ENCODE results near the gene KRTAP12-1. TPM values are rescaled to one million over a fixed set of nuclear protein-coding genes. Genes with fewer than 3 reads are reported as not detected.
A peak's percentile ranks its signal among the peaks of the same experiment; 100 is the strongest.

Gene KRTAP12-1
- total RNA-seq, 4 donors from 2014 or later, result not detected

GRCh38 chr21:44703731-44704635 lies 22.0 kb upstream of the KRTAP12-1 start:
- peaks cover 0 to 6% (median 2%) of the 10 kb centered on the region in 4 donors for H3K9me3 ChIP-seq
- no peak for TF ChIP-seq CTCF (IDR thresholded peaks at IDR 0.05)
- TF ChIP-seq POLR2A (IDR thresholded peaks at IDR 0.05), result no peak

GRCh38 chr21:44702973-44703730 lies 21.2 kb upstream of the KRTAP12-1 start:
- peak in 1 of 3 donors; percentile 35 for DNase-seq
- no peak overlapping the region for H3K27ac ChIP-seq
- peaks cover 0 to 6% (median 2%) of the 10 kb centered on the region in 4 donors for H3K9me3 ChIP-seq
- peaks cover 0 to 8% of the 10 kb centered on the region in 2 donors for H3K27me3 ChIP-seq
- TF ChIP-seq POLR2A (IDR thresholded peaks at IDR 0.05), result no peak
- TF ChIP-seq CTCF (IDR thresholded peaks at IDR 0.05), result no peak
- H3K4me1 ChIP-seq, result no peaks in the 10 kb centered on the region
- no peaks in the 10 kb centered on the region for H3K36me3 ChIP-seq
- no peak overlapping the region for H3K4me3 ChIP-seq

More at GRCh38 chr21:44703731-44704635, 22.0 kb upstream of the KRTAP12-1 start:
- no peak overlapping the region for H3K4me3 ChIP-seq
- no peaks in the 10 kb centered on the region for H3K4me1 ChIP-seq
- peak in 1 of 3 donors; percentile 26 for DNase-seq
- H3K27me3 ChIP-seq, result peaks cover 0 to 13% of the 10 kb centered on the region in 2 donors
- no peak overlapping the region for H3K27ac ChIP-seq
- no peaks in the 10 kb centered on the region for H3K36me3 ChIP-seq

GRCh38 chr21:44702111-44702972 lies 20.4 kb upstream of the KRTAP12-1 start:
- DNase-seq, result peak in 1 of 3 donors; percentile 38
- H3K4me3 ChIP-seq, result no peak overlapping the region
- no peaks in the 10 kb centered on the region for H3K4me1 ChIP-seq
- no peaks in the 10 kb centered on the region for H3K36me3 ChIP-seq
- H3K27ac ChIP-seq, result no peak overlapping the region
- TF ChIP-seq POLR2A (IDR thresholded peaks at IDR 0.05) (no peak), CTCF (IDR thresholded peaks at IDR 0.05) (no peak)
- H3K9me3 ChIP-seq, result peaks cover 0 to 6% (median 2%) of the 10 kb centered on the region in 4 donors
- peaks cover 0 to 7% of the 10 kb centered on the region in 2 donors for H3K27me3 ChIP-seq

- Histone ChIP-seq H3K27ac (no peak overlapping the region), H3K27me3 (no peaks in the 10 kb centered on the region)
- DNase-seq, result no peak
These were observed 19.6 kb upstream of the KRTAP12-1 start for GRCh38 chr21:44701541-44701940.

More at GRCh38 chr21:44701541-44701940, 19.6 kb upstream of the KRTAP12-1 start:
- no peak for TF ChIP-seq POLR2A (IDR thresholded peaks at IDR 0.05)
- no peak for TF ChIP-seq CTCF (IDR thresholded peaks at IDR 0.05)
- H3K9me3 ChIP-seq, result peaks cover 0 to 6% (median 2%) of the 10 kb centered on the region in 4 donors
- H3K36me3 ChIP-seq, result no peaks in the 10 kb centered on the region
- no peak overlapping the region for H3K4me3 ChIP-seq
- no peaks in the 10 kb centered on the region for H3K4me1 ChIP-seq

Data from Peyer's patch (tissue), 4 donors.